Ureter (tissue), 1 donor: Measurements from ENCODE around the gene OLFML2B. TPM values are rescaled to one million over a fixed set of nuclear protein-coding genes. Genes with fewer than 3 reads are reported as not detected.
A peak's percentile ranks its signal among the peaks of the same experiment; 100 is the strongest.
"Not testable (repeated sequence)": the region's sequence is repeated elsewhere in the genome, so short reads cannot be mapped to it uniquely, and the experiment has no call there.

Source experiments
- DNase-seq: peaks from one replicate; pipeline ENCODE4 v3.0.0-alpha.2; 2020; ENCODE audit warnings: low spot score
- total RNA-seq: library from RNA; stranded (reverse); gene quantifications from one replicate; pipeline ENCODE4 v1.2.4, GENCODE V29; 2023
- donor health status: DM: yes; HTN: yes; CAD: no.

The OLFML2B gene
- total RNA-seq = 3.4 TPM

DNA sequence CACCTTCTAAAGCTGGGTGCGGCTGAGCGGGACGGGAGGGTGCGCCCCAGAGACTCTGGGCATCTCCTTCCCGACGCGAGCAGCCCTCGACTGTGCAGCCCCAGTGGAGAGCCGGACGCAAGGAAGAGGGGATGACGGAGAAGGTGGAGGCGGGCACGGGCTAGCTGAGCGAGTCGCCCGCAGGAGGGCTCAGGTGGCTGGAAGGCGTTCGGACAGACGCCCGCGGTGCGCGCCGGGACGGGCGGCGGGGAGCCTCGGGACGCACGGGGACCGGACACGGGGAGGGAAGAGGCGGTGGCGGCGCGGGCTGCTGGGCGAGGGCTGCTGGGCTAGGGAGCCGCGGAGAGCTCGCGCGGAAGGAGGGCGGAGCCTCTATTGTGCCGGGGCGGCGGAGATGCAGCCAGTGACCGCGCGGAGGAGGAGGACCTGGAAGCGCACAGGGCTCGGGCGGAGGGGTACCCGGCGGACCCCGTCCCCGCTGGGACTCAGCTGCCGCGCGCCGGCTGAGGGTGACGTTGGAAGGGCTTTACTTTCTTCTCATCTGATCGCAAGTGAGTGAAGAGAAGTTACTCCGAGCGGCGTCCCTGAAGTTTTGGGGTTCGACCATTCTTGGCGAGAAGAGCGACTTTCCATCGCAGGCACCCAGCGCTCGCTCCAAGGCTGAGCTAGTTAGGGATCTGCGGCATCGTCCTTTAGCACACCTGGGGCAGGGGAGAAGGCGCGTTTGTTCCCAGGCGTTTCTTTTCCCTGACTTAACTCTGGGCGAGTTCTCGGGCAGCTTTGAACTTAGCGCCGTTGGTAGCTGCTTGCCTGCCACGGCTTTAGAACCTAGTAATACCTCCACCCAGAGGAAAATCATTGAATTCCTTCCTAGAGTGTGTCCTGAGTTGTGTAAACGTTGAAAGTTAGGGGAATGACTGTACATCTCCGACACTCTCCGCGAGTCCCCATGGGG is at the start of gene OLFML2B:
Gene OLFML2B (minus strand): TSS at position 323 of the 955 bp plus-strand sequence. CDS start 439 bp downstream, outside the sequence.
- peak; percentile 58 for DNase-seq

DNA sequence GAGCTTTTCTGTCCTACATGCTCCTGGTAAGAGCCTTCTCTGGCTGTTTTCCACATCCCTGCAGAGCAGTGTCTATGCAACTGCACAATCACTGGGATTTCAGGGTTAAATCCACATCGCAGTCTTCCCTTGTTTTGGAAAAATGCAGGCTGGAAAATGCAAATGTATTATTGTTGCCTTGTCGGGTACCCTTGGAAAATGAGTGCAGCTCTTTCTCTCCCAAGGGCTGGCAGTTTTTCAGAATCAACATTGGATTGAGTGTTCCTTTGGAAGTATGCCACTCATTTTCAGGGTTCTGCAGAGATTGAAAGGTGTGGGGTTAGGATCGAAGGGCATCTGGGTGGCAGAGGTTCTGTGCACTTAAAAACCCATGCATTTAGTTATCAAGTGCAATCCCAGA is 49.1 kb upstream of the OLFML2B start:
- no peak for DNase-seq

DNA sequence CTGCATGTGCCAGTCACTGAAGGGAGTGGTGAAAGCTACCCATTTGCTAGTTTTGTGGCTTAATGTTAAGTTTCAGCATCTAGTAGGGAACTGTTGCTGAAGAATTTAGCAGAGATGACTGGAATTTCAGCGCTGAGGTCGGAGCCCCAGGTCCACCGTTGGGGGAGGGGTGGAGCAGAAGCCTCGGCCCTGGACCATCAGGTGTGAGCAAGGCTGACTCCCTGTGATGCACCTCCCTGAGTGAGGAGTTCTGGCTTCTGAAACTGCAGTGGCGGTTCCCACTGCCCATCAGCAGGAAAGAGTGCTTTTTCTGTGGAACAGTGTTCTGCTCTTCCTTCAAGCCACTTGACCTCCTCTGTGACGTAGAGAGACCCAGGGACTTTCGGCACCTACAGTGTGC is 47.2 kb upstream of the OLFML2B start:
- DNase-seq = no peak

DNA sequence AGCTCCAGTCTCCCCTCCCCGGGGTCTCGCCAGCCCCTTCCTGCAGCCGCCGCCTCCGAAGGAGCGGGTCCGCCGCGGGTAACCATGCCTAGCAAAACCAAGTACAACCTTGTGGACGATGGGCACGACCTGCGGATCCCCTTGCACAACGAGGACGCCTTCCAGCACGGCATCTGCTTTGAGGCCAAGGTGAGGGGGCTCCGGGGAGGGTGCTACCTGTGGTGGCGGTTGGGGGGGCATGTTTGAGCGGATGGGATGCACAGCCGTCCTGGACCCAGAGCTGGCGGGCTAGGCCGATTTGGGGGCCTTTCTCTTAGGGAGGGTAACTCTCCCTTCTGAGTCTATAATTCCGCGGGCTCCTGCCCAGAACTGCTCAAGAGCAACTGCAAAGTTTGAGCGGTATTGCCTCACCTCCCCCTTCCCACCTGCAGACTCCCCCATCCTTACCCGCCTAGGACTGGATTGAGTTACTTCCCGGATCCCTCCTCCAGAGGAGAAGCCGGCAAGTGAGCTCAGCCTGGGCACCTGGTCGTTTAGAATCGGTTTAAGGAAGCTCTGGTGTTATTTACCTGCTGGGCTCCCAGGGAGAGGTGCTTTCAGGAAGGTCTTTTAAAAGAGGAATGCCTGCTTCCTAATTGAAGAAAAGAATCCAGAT is 46.6 kb upstream of the OLFML2B start:
- DNase-seq = peak; percentile 51

DNA sequence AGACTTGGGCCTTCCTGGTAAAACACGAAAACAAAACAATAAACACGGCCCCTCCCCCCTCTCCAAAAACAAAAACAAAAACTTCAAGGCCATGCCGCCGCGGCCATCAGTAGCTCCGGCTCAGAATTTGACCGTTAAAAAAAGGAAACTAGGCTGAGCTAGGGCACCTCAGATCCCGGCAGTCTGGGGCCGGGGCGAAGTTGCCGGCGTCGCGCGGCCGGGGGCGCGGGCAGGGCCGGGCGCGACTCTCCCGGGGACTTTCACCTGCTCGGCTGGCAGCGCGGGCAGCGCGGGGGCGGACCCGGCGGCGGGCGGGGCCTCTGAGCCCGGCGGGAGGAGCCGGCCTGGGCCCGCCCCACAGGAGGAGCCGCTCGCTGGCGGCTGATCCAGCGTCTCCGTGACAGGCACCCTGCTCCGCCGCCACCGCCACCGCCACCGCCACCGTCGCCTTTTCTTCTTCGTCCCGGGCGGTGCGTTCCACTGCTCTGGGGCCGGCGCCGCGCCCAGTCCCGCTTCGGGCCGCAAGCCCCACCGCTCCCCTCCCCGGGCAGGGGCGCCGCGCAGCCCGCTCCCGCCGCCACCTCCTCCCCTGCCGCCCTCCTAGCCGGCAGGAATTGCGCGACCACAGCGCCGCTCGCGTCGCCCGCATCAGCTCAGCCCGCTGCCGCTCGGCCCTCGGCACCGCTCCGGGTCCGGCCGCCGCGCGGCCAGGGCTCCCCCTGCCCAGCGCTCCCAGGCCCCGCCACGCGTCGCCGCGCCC is 45.8 kb upstream of the OLFML2B start, which contains the start of gene NOS1AP:
Gene NOS1AP (plus strand): TSS at position 358 of the 760 bp plus-strand sequence. CDS start 487 bp downstream, outside the sequence.
- peak; percentile 79 for DNase-seq

DNA sequence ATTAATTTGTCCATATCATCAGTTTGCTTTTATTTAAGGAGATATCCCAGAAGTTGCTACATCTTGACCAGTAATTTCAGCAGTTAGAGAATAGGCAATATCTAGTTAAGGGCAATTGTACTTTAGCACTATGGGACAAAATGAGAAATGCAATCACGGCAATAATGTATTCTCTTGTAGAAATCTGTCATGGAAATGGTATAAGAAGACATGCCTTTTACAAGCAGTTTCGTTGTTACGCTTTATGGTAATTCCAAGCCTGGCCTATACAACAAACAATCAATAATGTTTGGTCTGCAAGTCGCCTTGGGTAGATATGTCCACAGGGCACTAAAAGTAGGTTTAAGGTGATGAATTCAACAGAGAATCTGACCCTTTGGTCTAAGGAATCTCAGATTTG is 44.6 kb upstream of the OLFML2B start:
- DNase-seq = no peak

DNA sequence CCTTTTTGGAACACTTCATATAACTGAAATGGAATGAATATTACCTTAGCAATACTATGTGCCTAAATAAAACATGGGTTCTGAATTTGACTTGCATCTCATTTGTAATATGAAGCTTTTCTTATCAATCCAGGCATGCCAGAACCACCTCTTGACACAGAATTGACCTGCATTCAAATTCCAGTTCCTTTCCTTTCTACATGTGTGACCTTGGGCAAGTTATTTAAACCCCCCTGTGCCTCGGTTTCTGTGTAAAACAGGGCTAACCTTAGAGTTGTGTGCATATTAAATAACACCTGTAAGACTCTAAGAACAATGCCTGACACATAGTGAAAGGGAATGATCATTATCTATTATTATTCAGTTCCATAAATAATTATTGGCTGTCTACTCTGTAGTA is 43.8 kb upstream of the OLFML2B start:
- DNase-seq = no peak

DNA sequence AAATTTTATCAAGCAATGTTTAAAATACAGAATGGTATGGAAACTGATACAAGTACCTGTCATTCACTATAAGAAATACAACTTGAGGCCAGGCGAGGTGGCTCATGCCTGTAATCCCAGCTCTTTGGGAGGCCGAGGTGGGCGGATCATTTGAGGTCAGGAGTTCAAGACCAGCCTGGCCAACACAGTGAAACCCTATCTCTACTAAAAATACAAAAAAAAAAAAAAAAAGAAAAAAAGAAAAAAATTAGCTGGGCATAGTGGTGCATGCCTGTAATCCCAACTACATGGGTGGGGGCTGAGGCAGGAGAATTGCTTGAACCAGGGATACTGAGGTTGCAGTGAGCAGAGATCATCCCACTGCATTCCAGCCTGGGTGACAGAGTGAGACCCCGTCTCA is 43.2 kb upstream of the OLFML2B start:
- not testable (repeated sequence) for DNase-seq

DNA sequence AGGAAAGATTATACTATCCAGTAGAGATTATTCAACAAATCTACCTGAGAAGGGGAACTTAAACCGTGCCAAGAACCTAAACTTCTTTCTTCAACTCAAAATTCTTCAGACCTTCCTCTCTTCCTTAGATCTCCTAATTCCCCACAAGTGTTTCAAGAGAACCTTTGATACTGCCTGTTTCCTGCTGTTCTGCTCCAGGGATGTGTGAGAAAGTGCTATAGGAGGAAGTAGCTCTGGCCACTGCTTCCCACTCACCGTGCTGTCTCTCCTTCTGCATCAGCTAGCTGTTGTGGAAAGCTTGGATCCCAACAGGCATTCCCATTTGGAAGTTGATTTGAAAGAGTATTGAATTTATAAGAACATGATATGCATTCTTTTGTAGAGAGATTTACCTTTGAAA is 41.3 kb upstream of the OLFML2B start:
- no peak for DNase-seq

DNA sequence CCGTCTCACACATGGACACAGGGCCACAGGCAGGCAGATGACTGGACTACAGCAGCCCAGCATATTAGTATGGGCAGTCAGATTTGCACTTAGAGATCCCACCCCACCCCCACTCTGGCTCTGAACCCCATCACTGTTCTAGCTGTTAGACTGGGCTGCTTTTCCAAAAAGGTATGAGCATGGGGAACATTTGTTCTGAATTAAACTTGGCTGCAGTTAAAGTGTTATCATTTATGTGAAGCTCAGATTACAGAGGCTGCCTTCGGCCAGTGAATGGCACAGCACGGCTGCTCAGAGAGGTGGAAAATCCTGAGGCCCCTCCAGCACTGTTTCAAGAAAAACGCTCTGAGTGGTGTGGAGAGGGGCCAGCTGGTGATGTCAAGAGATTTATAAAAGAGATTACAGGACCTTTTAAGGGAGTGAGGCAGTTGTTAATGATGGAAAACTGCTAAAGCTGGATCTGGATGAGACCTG is 38.9 kb upstream of the OLFML2B start:
- no peak for DNase-seq

DNA sequence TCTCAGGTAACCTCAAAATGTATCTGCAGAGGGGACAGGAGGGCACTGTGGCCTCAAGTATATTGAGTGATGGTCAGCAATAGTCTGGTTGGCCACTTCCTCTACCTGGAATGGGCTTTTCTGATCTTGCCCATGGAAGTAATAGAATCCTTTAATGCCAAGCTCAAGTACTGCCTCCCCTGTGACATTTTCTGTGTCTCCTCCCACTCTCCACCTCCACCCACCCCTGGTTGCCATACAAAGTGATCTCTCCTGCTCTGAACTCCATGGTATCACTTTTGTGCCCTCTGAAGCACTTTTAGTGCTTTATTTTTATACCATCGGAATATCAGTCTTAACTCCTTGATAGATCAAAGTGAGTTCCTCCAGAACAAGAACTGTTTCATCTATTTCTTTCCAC is 36.6 kb upstream of the OLFML2B start:
- DNase-seq = no peak

DNA sequence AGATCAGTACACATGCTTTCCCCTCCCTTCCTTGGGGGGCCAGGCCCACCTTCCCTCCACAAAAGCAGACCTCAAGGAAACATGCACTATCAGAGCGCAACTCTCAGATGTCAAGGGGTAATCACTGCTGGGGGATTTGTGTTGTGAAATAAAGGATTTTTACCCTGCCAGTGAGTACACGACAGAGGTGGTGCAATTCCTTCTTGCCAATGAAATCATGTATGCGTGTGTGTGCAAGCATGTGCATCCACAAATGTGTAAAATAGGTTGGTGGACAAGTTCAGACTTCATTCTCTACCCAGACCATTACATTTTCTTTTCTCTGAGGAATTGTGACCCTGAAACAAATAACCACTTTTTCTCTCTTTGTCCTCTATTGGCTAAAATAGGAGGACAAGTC is 36.1 kb upstream of the OLFML2B start:
- DNase-seq = no peak

DNA sequence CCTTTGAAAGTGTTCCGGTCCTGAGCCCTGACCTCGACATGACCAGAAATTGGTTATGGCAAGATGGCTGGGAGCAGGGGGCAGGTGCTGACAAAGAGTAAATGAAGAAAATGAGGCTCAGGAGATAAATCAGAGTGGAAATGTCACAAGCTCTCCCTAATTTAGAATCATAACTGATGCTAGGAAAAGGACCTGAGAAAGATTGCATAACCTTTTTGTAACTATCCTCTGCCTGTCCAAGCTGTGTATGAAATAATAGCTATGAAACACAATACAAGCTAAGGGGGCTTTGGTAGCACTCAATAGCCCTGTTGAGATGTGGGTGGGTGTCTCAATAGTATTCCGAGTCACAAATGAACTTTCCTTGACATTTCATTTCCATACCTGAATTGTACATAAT is 32.9 kb upstream of the OLFML2B start:
- no peak for DNase-seq

DNA sequence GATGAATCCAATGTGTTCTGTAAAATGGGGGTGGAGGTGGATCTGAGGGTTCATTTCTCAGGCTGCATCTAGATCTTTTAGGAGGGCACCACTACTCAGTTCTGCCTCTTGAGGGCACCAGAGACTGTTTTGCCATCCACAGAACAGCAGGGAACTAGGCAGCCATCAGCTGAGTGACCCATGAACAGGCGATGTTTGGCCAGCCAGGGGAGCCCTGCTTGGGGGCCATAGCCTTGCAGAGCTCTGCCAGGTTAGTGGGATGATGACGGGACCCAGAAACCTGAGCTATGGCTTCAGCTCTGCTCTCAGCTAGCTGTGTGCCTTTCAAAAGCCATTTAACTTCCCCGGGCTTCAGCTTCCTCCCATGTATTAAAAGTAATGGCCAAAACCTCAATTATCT is 32.4 kb upstream of the OLFML2B start:
- peak; percentile 67 for DNase-seq

DNA sequence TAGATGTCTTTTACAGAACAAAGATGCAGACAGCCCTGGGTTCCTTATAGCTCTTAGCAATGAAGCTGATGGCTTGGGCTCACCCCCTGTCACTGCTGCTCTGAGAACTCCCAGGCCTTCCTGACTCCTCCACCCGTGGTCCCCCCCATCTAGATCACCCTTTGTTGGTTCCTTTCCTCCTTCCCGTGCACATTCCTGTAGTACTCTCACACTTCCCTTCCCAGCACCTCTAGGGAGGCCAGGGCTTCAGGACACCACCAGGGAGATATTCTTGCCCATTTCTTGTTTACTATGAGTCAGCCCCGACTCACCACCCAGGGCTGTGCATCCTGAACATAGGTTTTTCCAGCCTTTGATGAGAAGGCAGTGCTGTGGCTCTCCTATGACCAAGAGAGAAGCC is 31.4 kb upstream of the OLFML2B start:
- DNase-seq = no peak

DNA sequence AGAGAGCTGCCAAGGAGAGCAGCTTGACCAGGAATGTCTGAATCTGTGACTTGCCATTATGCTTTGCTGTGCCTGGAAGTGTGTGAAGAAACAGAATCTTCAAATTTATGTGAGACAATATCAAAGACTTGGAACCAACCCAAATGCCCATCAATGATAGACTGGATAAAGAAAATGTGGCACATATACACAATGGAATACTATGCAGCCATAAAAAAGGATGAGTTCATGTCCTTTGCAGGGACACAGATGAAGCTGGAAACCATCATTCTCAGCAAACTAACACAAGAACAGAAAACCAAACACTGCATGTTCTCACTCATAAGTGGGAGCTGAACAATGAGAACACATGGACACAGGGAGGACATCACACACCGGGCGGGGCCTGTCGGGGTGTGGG is 30.3 kb upstream of the OLFML2B start:
- not testable (repeated sequence) for DNase-seq

DNA sequence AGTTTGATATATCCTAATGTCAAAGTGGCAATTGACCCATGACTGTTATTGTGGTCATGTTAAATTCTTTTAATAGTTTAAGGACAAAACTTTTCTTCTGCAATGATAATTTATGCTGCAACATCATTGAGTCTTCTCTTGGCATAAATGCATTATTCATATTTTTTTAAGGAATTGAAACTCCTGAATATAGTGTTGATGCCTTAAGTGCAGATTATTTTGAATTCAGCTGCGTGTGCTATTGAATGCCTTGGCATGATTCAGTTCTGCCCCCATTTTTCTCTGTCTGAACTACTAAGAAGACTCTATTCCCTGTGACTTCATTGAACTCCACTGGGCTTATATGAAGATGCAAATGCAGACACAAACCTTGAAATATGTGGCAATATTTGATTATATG is 23.3 kb upstream of the OLFML2B start:
- DNase-seq = no peak

DNA sequence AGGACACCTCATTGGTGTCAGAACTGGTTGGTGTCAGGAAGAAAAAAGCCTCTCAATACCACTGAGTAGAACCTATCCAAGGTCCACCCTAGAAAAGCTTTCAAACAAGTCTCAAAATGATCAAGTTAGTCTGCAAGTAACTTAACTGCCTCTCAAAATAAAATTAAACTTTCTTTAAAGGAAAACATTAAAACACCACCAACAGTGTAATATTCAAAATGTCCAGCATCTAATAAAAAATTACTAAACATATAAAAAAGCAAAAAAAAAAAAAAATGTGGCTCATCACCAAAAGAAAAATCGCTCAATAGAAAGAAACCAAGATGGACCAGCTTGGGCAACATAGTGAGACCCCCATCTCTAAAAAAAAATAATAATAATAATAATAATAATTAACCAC is 18.7 kb upstream of the OLFML2B start:
- no peak for DNase-seq

DNA sequence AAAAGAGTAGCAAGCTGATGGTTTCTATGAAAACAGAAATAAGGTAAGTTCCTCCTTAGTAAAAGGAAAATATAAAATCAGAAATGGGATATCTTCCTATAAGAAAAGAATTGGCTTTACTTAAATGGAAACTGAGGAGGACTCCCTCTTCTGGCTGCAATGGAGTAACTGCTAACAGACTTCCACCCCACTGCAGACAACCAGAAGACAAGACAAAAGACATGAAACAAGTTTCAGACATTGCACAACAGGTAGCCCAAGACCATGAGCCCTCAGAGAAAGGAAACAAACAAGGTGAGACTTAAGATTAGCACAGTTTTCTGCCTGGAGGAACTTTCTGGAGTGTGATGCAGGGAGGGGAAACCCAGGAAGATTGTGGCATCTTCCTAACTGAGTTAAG is 17.0 kb upstream of the OLFML2B start:
- DNase-seq = no peak

DNA sequence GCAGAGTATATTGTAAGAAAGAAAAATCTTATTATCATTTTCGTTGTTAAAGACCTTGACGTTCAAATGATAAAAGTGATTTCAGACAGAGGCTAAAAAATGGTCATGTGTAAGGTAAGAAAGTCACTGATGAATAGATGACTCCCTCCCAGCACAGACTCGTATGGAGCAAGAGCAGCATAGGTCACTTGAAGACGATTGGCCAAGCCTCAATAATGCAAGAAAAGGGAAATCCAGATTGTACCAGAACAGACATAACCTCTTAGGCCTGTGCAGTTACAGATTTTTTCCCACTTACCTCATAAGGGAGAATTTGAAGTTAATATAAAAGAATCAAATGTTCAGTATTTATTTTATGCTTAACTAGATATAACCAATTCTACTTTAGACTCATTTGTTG is 16.3 kb upstream of the OLFML2B start:
- DNase-seq = no peak

DNA sequence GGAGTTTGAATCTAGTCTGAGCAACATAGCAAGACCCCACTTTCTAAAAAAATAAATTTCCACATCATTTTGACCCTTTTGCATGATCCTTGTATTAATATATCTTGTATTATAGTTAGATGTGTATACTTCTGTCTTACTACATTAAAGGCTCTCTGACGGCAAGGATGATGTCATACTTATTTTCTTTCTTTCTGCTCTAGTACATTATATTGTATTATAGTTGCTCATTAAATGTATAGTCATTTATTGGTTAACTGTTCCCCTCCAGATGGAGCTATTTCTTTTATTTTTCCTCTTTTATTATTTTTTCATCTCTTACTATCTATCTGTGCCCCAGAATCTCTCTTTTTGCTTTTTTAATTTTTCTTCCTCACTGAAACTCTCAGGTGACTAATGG is 15.0 kb upstream of the OLFML2B start:
- no peak for DNase-seq

DNA sequence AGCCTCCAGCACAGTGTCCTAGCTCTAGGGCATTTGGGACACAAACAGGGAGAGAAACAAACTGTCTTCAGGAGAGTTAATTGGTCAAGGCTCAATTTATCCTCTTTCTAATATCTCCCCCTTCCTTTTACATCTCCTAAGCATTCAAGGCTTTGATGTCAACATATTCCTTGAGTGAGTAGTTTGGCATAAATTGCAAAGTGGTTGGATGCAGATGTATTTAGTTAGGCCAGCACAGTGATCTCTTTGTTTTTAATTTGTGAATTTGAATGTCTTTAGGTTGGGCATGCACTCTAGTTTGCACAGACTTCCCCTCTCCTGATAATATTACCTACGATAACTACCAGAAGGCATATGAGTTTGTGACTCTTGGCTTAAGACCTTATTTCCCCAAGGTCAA is 12.5 kb upstream of the OLFML2B start:
- DNase-seq = no peak
